ENCODE measurements around the gene PARP16.
A peak's percentile ranks its signal among the peaks of the same experiment; 100 is the strongest.
"Not testable (repeated sequence)": the region's sequence is repeated elsewhere in the genome, so short reads cannot be mapped to it uniquely, and the experiment has no call there.

Gene PARP16

GRCh38 chr15:65233696-65234095 is 53.0 kb downstream of the PARP16 start:
- DNase-seq (ENCODE audit: low read depth in 3 of 3): no peak

- no peak for DNase-seq (ENCODE audit: low read depth in 3 of 3)
Measured at GRCh38 chr15:65232520-65232919, 54.2 kb downstream of the PARP16 start.

- DNase-seq (ENCODE audit: low read depth in 3 of 3): no peak
Measured at GRCh38 chr15:65231306-65231705, 55.4 kb downstream of the PARP16 start.

- not testable (repeated sequence) for DNase-seq (ENCODE audit: low read depth in 3 of 3)
Measured at GRCh38 chr15:65226901-65227300, 59.8 kb downstream of the PARP16 start.

GRCh38 chr15:65226221-65226620 is 60.5 kb downstream of the PARP16 start:
- DNase-seq (ENCODE audit: low read depth in 3 of 3): no peak

- no peak for DNase-seq (ENCODE audit: low read depth in 3 of 3)
Measured at GRCh38 chr15:65223996-65224395, 62.7 kb downstream of the PARP16 start.

- DNase-seq (ENCODE audit: low read depth in 3 of 3): no peak
Measured at GRCh38 chr15:65222891-65223290, 63.8 kb downstream of the PARP16 start.

GRCh38 chr15:65221697-65222096 is 65.0 kb downstream of the PARP16 start:
- no peak for DNase-seq (ENCODE audit: low read depth in 3 of 3)

- DNase-seq (ENCODE audit: low read depth in 3 of 3): no peak
Measured at GRCh38 chr15:65219137-65219536, 67.5 kb downstream of the PARP16 start.

- no peak for DNase-seq (ENCODE audit: low read depth in 3 of 3)
Measured at GRCh38 chr15:65217526-65218482, 68.9 kb downstream of the PARP16 start.

GRCh38 chr15:65215496-65215895 is 71.2 kb downstream of the PARP16 start:
- no peak for DNase-seq (ENCODE audit: low read depth in 3 of 3)

- no peak for DNase-seq (ENCODE audit: low read depth in 3 of 3)
Measured at GRCh38 chr15:65214010-65214409, 72.7 kb downstream of the PARP16 start.

- DNase-seq (ENCODE audit: low read depth in 3 of 3): no peak
Measured at GRCh38 chr15:65213241-65213640, 73.4 kb downstream of the PARP16 start.

- DNase-seq (ENCODE audit: low read depth in 3 of 3): peak in 2 of 3 experiments; percentile 3 to 8
Measured at GRCh38 chr15:65212097-65212496, 74.6 kb downstream of the PARP16 start.

GRCh38 chr15:65211482-65211982 is 75.2 kb downstream of the PARP16 start:
- no peak for DNase-seq (ENCODE audit: low read depth in 3 of 3)

- no peak for DNase-seq (ENCODE audit: low read depth in 3 of 3)
Measured at GRCh38 chr15:65210770-65211481, 75.8 kb downstream of the PARP16 start, which contains the start of gene CILP. CILP (minus strand) TSS chr15:65211473; CDS start chr15:65209755, 1,718 bp downstream.

- no peak for DNase-seq (ENCODE audit: low read depth in 3 of 3)
Measured at GRCh38 chr15:65209701-65210643, 76.7 kb downstream of the PARP16 start.

- DNase-seq (ENCODE audit: low read depth in 3 of 3): no peak
Measured at GRCh38 chr15:65208647-65209046, 78.0 kb downstream of the PARP16 start.
